Neural progenitor cell (in vitro differentiated cells): Measurements from ENCODE around the gene NACAD. TPM values are rescaled to one million over a fixed set of nuclear protein-coding genes. Genes with fewer than 3 reads are reported as not detected.

Source experiments
- DNase-seq: peaks from one replicate; pipeline ENCODE4 v3.0.0-alpha.2; 2016; ENCODE audit warnings: low spot score
- H2AFZ ChIP-seq: fragments of 200-600 bp; sonication (generic); replicated peaks from 2 replicates; pipeline ENCODE4 v1.6.1; 2016; ENCODE audit warnings: antibody characterized with exemption
- H3F3A ChIP-seq: fragments of 200-600 bp; sonication (generic); 2 replicates; pipeline ENCODE4 v1.6.1; 2016; ENCODE audit warnings: antibody characterized with exemption, low read depth
- H3K27ac ChIP-seq: fragments of 200-600 bp; sonication (generic); 2 replicates; pipeline ENCODE4 v1.5.1; 2016; ENCODE audit warnings: mild to moderate bottlenecking
- H3K27me3 ChIP-seq: fragments of 200-600 bp; sonication (generic); 2 replicates; pipeline ENCODE4 v1.6.1; 2016; ENCODE audit warnings: mild to moderate bottlenecking, moderate library complexity
- H3K36me3 ChIP-seq: fragments of 200-600 bp; sonication (generic); 2 replicates; pipeline ENCODE4 v1.5.1; 2016
- H3K4me1 ChIP-seq: fragments of 200-600 bp; sonication (generic); 2 replicates; pipeline ENCODE4 v1.6.1; 2016; ENCODE audit warnings: mixed run types
- H3K4me2 ChIP-seq: fragments of 200-600 bp; sonication (generic); 2 replicates; pipeline ENCODE4 v1.6.1; 2016
- H3K4me3 ChIP-seq: fragments of 200-600 bp; sonication (generic); 2 replicates; pipeline ENCODE4 v1.5.1; 2016
- H3K79me2 ChIP-seq: fragments of 200-600 bp; sonication (generic); 2 replicates; pipeline ENCODE4 v1.6.1; 2016; ENCODE audit warnings: low read depth
- H3K9ac ChIP-seq: fragments of 200-600 bp; sonication (generic); 2 replicates; pipeline ENCODE4 v1.6.1; 2016
- H3K9me3 ChIP-seq: fragments of 200-600 bp; sonication (generic); 2 replicates; pipeline ENCODE4 v1.5.1; 2016; ENCODE audit warnings: low read depth
- H4K20me1 ChIP-seq: fragments of 200-600 bp; sonication (generic); 2 replicates; pipeline ENCODE4 v1.6.1; 2016; ENCODE audit warnings: low read depth
- H3K27ac Mint-ChIP-seq: 3 replicates; pipeline ENCODE4 v1.8.0; 2021; ENCODE audit warnings: mixed read lengths
- H3K27me3 Mint-ChIP-seq: 2 replicates; pipeline ENCODE4 v1.8.0; 2022; ENCODE audit warnings: low read depth, mild to moderate bottlenecking, inconsistent platforms, moderate library complexity, mixed read lengths; ENCODE audit not compliant: insufficient read depth
- H3K36me3 Mint-ChIP-seq: 3 replicates; pipeline ENCODE4 v1.8.0; 2021; ENCODE audit warnings: mixed read lengths
- H3K4me1 Mint-ChIP-seq: 3 replicates; pipeline ENCODE4 v1.8.0; 2021; ENCODE audit warnings: mixed read lengths
- H3K4me3 Mint-ChIP-seq: 3 replicates; pipeline ENCODE4 v1.8.0; 2021; ENCODE audit warnings: mild to moderate bottlenecking, moderate library complexity, mixed read lengths
- H3K9me3 Mint-ChIP-seq: 3 replicates; pipeline ENCODE4 v1.8.0; 2020; ENCODE audit warnings: mixed read lengths
- EZH2 ChIP-seq: fragments of 200-600 bp; sonication (generic); IDR thresholded peaks from 2 replicates; pipeline ENCODE4 v1.6.1; 2017; ENCODE audit warnings: antibody characterized with exemption, mild to moderate bottlenecking, moderate library complexity
- EZH2phosphoT487 ChIP-seq: fragments of 200-600 bp; sonication (generic); IDR thresholded peaks from 2 replicates; pipeline ENCODE4 v1.6.1; 2017; ENCODE audit warnings: antibody characterized with exemption
- total RNA-seq: library from RNA; depleted of rRNA; stranded (reverse); fragments of >200 nt; gene quantifications from 2 replicates; pipeline ENCODE4 v1.2.3, GENCODE V29; 2015; ENCODE audit warnings: low replicate concordance
- TF ChIP-seq, protein P1 (sequence below): fragments of 200-600 bp; sonication (generic); IDR thresholded peaks from 2 replicates; pipeline ENCODE4 v1.5.1; 2017; ENCODE audit warnings: antibody characterized with exemption, mild to moderate bottlenecking

NACAD gene
- total RNA-seq, 1 donor from 2014 or later, result 0.39 TPM

DNA sequence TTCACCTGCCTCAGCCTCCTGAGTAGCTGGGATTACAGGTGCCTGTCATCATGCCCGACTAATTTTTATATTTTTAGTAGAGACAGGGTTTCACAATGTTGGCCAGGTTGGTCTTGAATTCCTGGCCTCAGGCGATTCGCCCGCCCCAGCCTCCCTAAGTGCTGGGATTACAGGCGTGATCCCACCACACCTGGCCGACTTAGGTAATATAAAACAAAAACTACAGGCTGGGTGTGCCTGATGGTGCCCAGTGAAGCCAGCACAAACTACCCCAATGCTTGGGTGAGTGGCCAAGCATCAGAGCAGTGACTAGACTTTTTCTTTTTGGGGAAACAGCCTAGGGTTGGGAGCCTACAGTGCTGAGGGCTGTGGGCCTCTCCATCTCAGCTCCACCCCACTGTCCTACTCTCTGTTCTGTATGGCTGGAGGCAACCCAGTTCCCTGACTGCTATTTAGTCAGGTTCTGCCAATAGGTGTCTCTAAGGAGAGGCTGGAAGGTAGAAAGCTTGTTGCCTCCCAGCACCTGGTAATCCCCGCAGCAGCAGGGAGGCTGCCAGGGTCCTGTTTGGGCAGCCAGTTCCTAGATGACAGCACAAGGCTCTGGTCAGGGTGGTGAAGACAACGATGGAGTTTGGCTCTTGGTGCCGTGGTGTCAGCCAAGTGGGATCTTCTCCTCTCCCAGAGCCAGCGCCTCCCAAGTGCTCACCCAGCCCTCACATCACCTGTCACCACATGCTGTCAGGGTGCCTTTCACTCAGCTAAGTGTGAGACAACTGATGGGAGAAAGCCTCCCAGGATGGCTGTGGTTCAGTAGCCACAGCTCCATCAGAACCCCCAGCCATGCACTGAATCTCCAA, 10.4 kb upstream of the NACAD start:
- Histone ChIP-seq H3F3A (peaks cover 3% of the 10 kb centered on the region), H2AFZ (no peak overlapping the region), H3K4me2 (no peak overlapping the region), H3K36me3 (no peaks in the 10 kb centered on the region), H3K27ac (no peak overlapping the region), H3K4me1 (no peaks in the 10 kb centered on the region), H3K9ac (no peak overlapping the region), H3K4me3 (no peak overlapping the region), H3K79me2 (no peaks in the 10 kb centered on the region), H4K20me1 (no peaks in the 10 kb centered on the region), H3K27me3 (no peaks in the 10 kb centered on the region), H3K9me3 (no peaks in the 10 kb centered on the region)
- Mint-ChIP-seq H3K4me1 (no peaks in the 10 kb centered on the region), H3K27ac (no peak overlapping the region), H3K9me3 (no peaks in the 10 kb centered on the region), H3K27me3 (peaks cover 4% of the 10 kb centered on the region), H3K36me3 (peaks cover 8% of the 10 kb centered on the region), H3K4me3 (no peak overlapping the region)
- no peak for DNase-seq
- TF ChIP-seq EZH2phosphoT487, result no peak

DNA sequence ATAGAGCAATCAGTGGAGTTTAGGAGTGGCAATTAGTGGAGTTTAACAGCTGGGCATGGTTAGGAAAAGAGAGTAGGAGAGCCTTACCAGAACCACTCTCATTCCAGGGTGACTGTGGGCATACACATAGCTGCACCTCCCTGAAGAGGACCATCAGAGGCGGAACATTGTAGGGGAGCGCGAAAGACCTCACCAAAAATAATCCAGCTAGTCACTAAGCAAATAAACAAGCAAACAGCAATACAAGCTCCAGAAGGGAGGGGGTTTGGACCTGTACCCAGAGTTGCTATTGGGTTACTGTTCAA, 4.1 kb upstream of the NACAD start:
- Mint-ChIP-seq H3K4me1 (peaks cover 8% of the 10 kb centered on the region), H3K9me3 (peaks cover 6% of the 10 kb centered on the region), H3K27ac (no peak overlapping the region), H3K36me3 (no peaks in the 10 kb centered on the region), H3K27me3 (peaks cover 8% of the 10 kb centered on the region), H3K4me3 (no peak overlapping the region)
- H3K9me3 ChIP-seq, result no peaks in the 10 kb centered on the region
- H3K4me3 ChIP-seq, result no peak overlapping the region
- H3K79me2 ChIP-seq, result no peaks in the 10 kb centered on the region
- H3K4me2 ChIP-seq, result no peak overlapping the region
- no peak for DNase-seq
- peak overlapping the region; percentile 26 for H2AFZ ChIP-seq
- peaks cover 5% of the 10 kb centered on the region for H4K20me1 ChIP-seq
- H3K27ac ChIP-seq, result no peak overlapping the region
- H3K27me3 ChIP-seq, result peaks cover 27% of the 10 kb centered on the region
- no peaks in the 10 kb centered on the region for H3K36me3 ChIP-seq
- H3F3A ChIP-seq, result peaks cover 3% of the 10 kb centered on the region
- peaks cover 6% of the 10 kb centered on the region for H3K4me1 ChIP-seq
- TF ChIP-seq EZH2phosphoT487 (no peak), EZH2 (no peak)
- TF ChIP-seq, protein P1, sequence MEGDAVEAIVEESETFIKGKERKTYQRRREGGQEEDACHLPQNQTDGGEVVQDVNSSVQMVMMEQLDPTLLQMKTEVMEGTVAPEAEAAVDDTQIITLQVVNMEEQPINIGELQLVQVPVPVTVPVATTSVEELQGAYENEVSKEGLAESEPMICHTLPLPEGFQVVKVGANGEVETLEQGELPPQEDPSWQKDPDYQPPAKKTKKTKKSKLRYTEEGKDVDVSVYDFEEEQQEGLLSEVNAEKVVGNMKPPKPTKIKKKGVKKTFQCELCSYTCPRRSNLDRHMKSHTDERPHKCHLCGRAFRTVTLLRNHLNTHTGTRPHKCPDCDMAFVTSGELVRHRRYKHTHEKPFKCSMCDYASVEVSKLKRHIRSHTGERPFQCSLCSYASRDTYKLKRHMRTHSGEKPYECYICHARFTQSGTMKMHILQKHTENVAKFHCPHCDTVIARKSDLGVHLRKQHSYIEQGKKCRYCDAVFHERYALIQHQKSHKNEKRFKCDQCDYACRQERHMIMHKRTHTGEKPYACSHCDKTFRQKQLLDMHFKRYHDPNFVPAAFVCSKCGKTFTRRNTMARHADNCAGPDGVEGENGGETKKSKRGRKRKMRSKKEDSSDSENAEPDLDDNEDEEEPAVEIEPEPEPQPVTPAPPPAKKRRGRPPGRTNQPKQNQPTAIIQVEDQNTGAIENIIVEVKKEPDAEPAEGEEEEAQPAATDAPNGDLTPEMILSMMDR, result no peak
- H3K9ac ChIP-seq, result no peak overlapping the region

DNA sequence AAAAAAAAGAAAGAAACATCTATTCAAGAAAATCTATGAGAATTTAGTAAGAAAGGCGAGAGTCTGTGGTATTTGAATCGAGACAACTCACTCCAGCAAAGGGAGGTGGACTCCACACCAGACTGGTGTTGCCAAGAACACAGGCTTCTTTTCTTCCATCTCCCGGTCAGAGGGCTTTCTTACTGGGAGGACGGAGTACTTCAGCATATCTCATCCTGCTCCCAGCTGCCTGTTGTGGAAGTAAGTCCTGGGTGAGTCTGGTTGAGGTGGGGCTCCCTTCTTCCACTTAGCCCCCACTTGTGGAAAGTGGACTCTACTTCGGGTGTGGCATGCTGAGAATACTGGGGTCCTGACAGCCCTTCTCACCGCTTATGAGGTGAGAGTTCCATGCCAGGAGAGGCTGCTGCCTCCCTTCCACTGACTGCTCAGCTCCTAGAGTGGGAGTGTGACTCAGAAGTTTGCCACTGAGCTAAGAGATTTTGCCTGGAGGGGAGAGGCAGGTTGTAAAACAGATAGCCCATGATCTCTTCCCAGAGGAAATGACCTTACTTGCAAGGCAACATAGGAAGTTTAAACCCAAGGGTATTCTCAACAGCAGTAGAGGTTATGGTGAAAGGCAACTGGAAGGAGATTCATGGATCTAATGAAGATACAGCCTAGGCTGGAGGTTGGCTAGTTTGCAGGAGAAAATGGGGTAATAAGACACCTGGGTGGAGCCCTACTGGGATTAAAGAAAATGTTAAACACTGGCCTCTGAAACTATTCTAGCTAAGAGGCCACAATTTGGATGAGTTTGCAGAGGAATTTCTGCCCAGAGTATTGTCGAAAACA, 3.5 kb upstream of the NACAD start:
- H3K36me3 Mint-ChIP-seq, result no peaks in the 10 kb centered on the region
- no peaks in the 10 kb centered on the region for H3K36me3 ChIP-seq
- DNase-seq, result no peak
- H3K4me3 ChIP-seq, result no peak overlapping the region
- no peak overlapping the region for H3K4me2 ChIP-seq
- peaks cover 10% of the 10 kb centered on the region for H3K27me3 Mint-ChIP-seq
- H3K9me3 ChIP-seq, result no peaks in the 10 kb centered on the region
- no peak overlapping the region for H3K4me3 Mint-ChIP-seq
- TF ChIP-seq EZH2 (no peak), EZH2phosphoT487 (no peak)
- TF ChIP-seq, protein P1, result no peak
- H3K9me3 Mint-ChIP-seq, result peaks cover 6% of the 10 kb centered on the region
- peaks cover 3% of the 10 kb centered on the region for H3F3A ChIP-seq
- peaks cover 6% of the 10 kb centered on the region for H3K4me1 ChIP-seq
- no peak overlapping the region for H3K9ac ChIP-seq
- H2AFZ ChIP-seq, result peak overlapping the region; percentile 26
- no peak overlapping the region for H3K27ac Mint-ChIP-seq
- H3K27ac ChIP-seq, result no peak overlapping the region
- peaks cover 8% of the 10 kb centered on the region for H3K4me1 Mint-ChIP-seq
- no peaks in the 10 kb centered on the region for H3K79me2 ChIP-seq
- H3K27me3 ChIP-seq, result peaks cover 30% of the 10 kb centered on the region
- H4K20me1 ChIP-seq, result peaks cover 5% of the 10 kb centered on the region
